ENCODE measurements around the gene SCRN3.

The SCRN3 gene

GRCh38 chr2:174436351-174436750 lies 40.8 kb downstream of the SCRN3 start:
- H3K79me2 ChIP-seq (ENCODE audit: low read length), result no peaks in the 10 kb centered on the region
- no peak for TF ChIP-seq CTCF (IDR thresholded peaks at IDR 0.05; ENCODE audit: low read depth, low read length)
- TF ChIP-seq EZH2phosphoT487 (IDR thresholded peaks at IDR 0.05; ENCODE audit: low read depth), result no peak
- H3K4me1 ChIP-seq (ENCODE audit: low read length), result no peaks in the 10 kb centered on the region
- H3K36me3 ChIP-seq (replicated peaks; ENCODE audit: low read depth, low read length), result no peaks in the 10 kb centered on the region
- no peak overlapping the region for H3K4me2 ChIP-seq (ENCODE audit: low read length)
- H3K4me3 ChIP-seq (ENCODE audit: low read length), result no peak overlapping the region
- no peaks in the 10 kb centered on the region for H4K20me1 ChIP-seq (ENCODE audit: insufficient read depth, low read length)
- no peak overlapping the region for H3K9ac ChIP-seq (ENCODE audit: low read length)
- H3K27me3 ChIP-seq (ENCODE audit: low read depth, low read length), result no peaks in the 10 kb centered on the region
- H2AFZ ChIP-seq (ENCODE audit: low read depth, low read length), result no peak overlapping the region
- no peak overlapping the region for H3K27ac ChIP-seq (ENCODE audit: low read length)
- no peaks in the 10 kb centered on the region for H3K9me3 ChIP-seq (ENCODE audit: insufficient read depth, low read length)

- no peaks in the 10 kb centered on the region for H3K9me3 ChIP-seq (ENCODE audit: insufficient read depth, low read length)
- TF ChIP-seq CTCF (IDR thresholded peaks at IDR 0.05; ENCODE audit: low read depth, low read length) (no peak), EZH2phosphoT487 (IDR thresholded peaks at IDR 0.05; ENCODE audit: low read depth) (no peak)
- no peak overlapping the region for H3K27ac ChIP-seq (ENCODE audit: low read length)
Observed at GRCh38 chr2:174438146-174438886, 42.8 kb downstream of the SCRN3 start.

GRCh38 chr2:174439323-174439722 lies 43.8 kb downstream of the SCRN3 start:
- Histone ChIP-seq H2AFZ (ENCODE audit: low read depth, low read length) (no peak overlapping the region), H3K9ac (ENCODE audit: low read length) (no peak overlapping the region), H3K79me2 (ENCODE audit: low read length) (no peaks in the 10 kb centered on the region), H3K4me1 (ENCODE audit: low read length) (no peaks in the 10 kb centered on the region), H3K27ac (ENCODE audit: low read length) (no peak overlapping the region), H3K27me3 (ENCODE audit: low read depth, low read length) (no peaks in the 10 kb centered on the region), H3K36me3 (replicated peaks; ENCODE audit: low read depth, low read length) (no peaks in the 10 kb centered on the region), H3K9me3 (ENCODE audit: insufficient read depth, low read length) (no peaks in the 10 kb centered on the region), H3K4me3 (ENCODE audit: low read length) (no peak overlapping the region), H3K4me2 (ENCODE audit: low read length) (no peak overlapping the region), H4K20me1 (ENCODE audit: insufficient read depth, low read length) (no peaks in the 10 kb centered on the region)
- TF ChIP-seq CTCF (IDR thresholded peaks at IDR 0.05; ENCODE audit: low read depth, low read length), result no peak
- no peak for TF ChIP-seq EZH2phosphoT487 (IDR thresholded peaks at IDR 0.05; ENCODE audit: low read depth)

More at GRCh38 chr2:174438146-174438886, 42.8 kb downstream of the SCRN3 start:
- Histone ChIP-seq H3K4me1 (ENCODE audit: low read length) (no peaks in the 10 kb centered on the region), H3K9ac (ENCODE audit: low read length) (no peak overlapping the region), H3K27me3 (ENCODE audit: low read depth, low read length) (no peaks in the 10 kb centered on the region), H4K20me1 (ENCODE audit: insufficient read depth, low read length) (no peaks in the 10 kb centered on the region), H3K36me3 (replicated peaks; ENCODE audit: low read depth, low read length) (no peaks in the 10 kb centered on the region), H3K4me3 (ENCODE audit: low read length) (no peak overlapping the region), H3K79me2 (ENCODE audit: low read length) (no peaks in the 10 kb centered on the region), H2AFZ (ENCODE audit: low read depth, low read length) (no peak overlapping the region), H3K4me2 (ENCODE audit: low read length) (no peak overlapping the region)

GRCh38 chr2:174439950-174440349 lies 44.4 kb downstream of the SCRN3 start:
- Histone ChIP-seq H4K20me1 (ENCODE audit: insufficient read depth, low read length) (no peaks in the 10 kb centered on the region), H3K4me2 (ENCODE audit: low read length) (no peak overlapping the region), H3K79me2 (ENCODE audit: low read length) (no peaks in the 10 kb centered on the region), H3K4me1 (ENCODE audit: low read length) (no peaks in the 10 kb centered on the region), H3K36me3 (replicated peaks; ENCODE audit: low read depth, low read length) (no peaks in the 10 kb centered on the region), H3K4me3 (ENCODE audit: low read length) (no peak overlapping the region), H3K9me3 (ENCODE audit: insufficient read depth, low read length) (no peaks in the 10 kb centered on the region), H2AFZ (ENCODE audit: low read depth, low read length) (no peak overlapping the region), H3K27ac (ENCODE audit: low read length) (no peak overlapping the region), H3K9ac (ENCODE audit: low read length) (no peak overlapping the region), H3K27me3 (ENCODE audit: low read depth, low read length) (no peaks in the 10 kb centered on the region)
- TF ChIP-seq CTCF (IDR thresholded peaks at IDR 0.05; ENCODE audit: low read depth, low read length) (no peak), EZH2phosphoT487 (IDR thresholded peaks at IDR 0.05; ENCODE audit: low read depth) (no peak)

Measured in OCI-LY3 (cell line).